ENCODE data around the gene PTPRE. TPM values are rescaled to one million over a fixed set of nuclear protein-coding genes. Genes with fewer than 3 reads are reported as not detected.

Gene PTPRE
- total RNA-seq, 1 donor from 2014 or later = 13.8 TPM

DNA sequence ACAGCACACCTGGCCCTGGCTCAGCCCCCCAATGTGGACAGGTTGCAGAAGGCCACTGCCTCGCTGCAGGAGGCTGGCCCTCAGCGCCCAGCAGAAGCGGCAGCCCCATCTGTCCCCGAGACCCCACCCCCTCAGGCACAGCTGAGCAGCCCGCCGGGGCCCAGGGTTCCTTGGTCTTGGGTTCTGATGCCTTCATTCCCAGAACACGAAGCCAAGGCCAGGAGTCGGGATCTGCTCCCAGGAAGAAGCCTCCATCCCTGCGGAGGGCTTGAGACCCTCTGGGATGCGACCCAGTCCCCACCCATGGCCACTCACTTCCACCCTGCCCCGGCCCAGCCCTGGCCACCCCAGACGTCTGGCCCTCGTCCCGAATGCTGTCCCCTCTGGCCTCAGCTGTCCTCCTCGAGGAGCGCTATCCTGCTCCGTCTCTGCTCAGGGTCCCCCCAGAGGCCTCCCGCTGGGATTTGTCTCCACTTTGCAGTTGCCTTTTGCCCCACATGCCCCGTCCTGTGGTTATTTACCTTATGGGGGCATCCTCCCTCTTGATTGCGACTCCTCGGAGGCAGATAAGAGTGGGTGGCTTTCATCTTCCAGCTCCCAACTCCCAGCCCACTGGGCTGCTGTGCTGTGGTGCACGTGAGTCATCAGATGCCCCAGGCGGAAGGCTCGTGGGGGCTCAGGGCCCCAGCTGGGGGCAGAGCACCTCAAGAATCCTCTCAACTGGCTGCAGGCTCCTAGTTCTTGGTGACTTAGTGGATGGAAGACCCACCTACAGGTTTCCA lies 121.8 kb downstream of the PTPRE start:
- TF ChIP-seq, protein P1, sequence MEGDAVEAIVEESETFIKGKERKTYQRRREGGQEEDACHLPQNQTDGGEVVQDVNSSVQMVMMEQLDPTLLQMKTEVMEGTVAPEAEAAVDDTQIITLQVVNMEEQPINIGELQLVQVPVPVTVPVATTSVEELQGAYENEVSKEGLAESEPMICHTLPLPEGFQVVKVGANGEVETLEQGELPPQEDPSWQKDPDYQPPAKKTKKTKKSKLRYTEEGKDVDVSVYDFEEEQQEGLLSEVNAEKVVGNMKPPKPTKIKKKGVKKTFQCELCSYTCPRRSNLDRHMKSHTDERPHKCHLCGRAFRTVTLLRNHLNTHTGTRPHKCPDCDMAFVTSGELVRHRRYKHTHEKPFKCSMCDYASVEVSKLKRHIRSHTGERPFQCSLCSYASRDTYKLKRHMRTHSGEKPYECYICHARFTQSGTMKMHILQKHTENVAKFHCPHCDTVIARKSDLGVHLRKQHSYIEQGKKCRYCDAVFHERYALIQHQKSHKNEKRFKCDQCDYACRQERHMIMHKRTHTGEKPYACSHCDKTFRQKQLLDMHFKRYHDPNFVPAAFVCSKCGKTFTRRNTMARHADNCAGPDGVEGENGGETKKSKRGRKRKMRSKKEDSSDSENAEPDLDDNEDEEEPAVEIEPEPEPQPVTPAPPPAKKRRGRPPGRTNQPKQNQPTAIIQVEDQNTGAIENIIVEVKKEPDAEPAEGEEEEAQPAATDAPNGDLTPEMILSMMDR (IDR thresholded peaks at IDR 0.05; ENCODE audit: borderline replicate concordance) = no peak
- no peaks in the 10 kb centered on the region for H3K9me3 ChIP-seq (replicated peaks)
- H3K36me3 ChIP-seq = no peaks in the 10 kb centered on the region
- intact Hi-C loops (cut with micrococcal nuclease) = no loop called here
- no peak for DNase-seq
- H3K27ac ChIP-seq (replicated peaks) = no peak overlapping the region
- peaks cover 44% of the 10 kb centered on the region for H3K4me1 ChIP-seq
- no peaks in the 10 kb centered on the region for H3K27me3 ChIP-seq (ENCODE audit: low read depth)
- no peak overlapping the region for H3K4me3 ChIP-seq

- TF ChIP-seq, protein P1 (IDR thresholded peaks at IDR 0.05; ENCODE audit: borderline replicate concordance) = no peak
- Histone ChIP-seq H3K9me3 (replicated peaks) (no peaks in the 10 kb centered on the region), H3K4me3 (no peak overlapping the region), H3K27me3 (ENCODE audit: low read depth) (no peaks in the 10 kb centered on the region), H3K27ac (replicated peaks) (no peak overlapping the region), H3K4me1 (peaks cover 44% of the 10 kb centered on the region), H3K36me3 (no peaks in the 10 kb centered on the region)
- DNase-seq = no peak
- intact Hi-C loops (cut with micrococcal nuclease) = no loop called here
Measured at GRCh38 chr10:128029290-128029651, 122.4 kb downstream of the PTPRE start.

- H3K4me3 ChIP-seq = no peak overlapping the region
- H3K9me3 ChIP-seq (replicated peaks) = no peaks in the 10 kb centered on the region
- DNase-seq = no peak
- H3K27me3 ChIP-seq (ENCODE audit: low read depth) = no peaks in the 10 kb centered on the region
- H3K36me3 ChIP-seq = no peaks in the 10 kb centered on the region
- peaks cover 44% of the 10 kb centered on the region for H3K4me1 ChIP-seq
- H3K27ac ChIP-seq (replicated peaks) = no peak overlapping the region
- intact Hi-C loops (cut with micrococcal nuclease) = no loop called here
- TF ChIP-seq, protein P1 (IDR thresholded peaks at IDR 0.05; ENCODE audit: borderline replicate concordance) = no peak
Measured at GRCh38 chr10:128029731-128030369, 122.9 kb downstream of the PTPRE start.

DNA sequence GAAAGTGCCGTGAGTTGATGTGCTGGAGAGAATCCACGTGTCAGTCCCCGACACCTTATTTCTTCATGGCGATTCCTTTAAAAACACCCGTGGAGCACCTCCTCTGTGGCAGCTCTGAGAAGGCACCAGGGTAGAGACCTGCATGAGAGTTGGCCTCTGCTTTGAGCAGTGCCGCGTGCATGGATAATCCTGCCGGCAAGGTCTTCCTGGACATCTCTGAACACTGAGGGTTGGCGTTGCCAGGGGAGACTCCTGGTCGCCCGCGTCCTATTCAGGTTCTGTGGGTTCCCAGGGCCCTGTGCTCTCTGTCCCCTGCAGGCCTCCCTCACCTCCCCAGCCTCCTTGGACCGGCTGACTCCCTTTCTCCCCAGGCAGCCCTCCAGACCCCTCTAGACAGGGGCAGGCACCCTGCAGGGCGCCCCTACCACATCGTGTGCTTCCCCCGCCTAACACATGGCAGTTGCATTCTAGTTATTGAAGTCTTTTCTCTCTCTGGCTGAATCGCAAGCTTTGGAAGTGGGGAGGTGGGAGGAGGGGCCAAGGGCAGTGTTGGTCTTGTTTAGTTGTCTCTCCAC lies 123.7 kb downstream of the PTPRE start:
- no peak overlapping the region for H3K4me3 ChIP-seq
- no peak overlapping the region for H3K27ac ChIP-seq (replicated peaks)
- H3K27me3 ChIP-seq (ENCODE audit: low read depth) = no peaks in the 10 kb centered on the region
- H3K9me3 ChIP-seq (replicated peaks) = no peaks in the 10 kb centered on the region
- intact Hi-C loops (cut with micrococcal nuclease) = no loop called here
- DNase-seq = no peak
- H3K36me3 ChIP-seq = no peaks in the 10 kb centered on the region
- peaks cover 44% of the 10 kb centered on the region for H3K4me1 ChIP-seq
- TF ChIP-seq, protein P1 (IDR thresholded peaks at IDR 0.05; ENCODE audit: borderline replicate concordance) = no peak

- H3K4me1 ChIP-seq = peaks cover 40% of the 10 kb centered on the region
- TF ChIP-seq, protein P1 (IDR thresholded peaks at IDR 0.05; ENCODE audit: borderline replicate concordance) = no peak
- H3K4me3 ChIP-seq = no peak overlapping the region
- DNase-seq = no peak
- no peaks in the 10 kb centered on the region for H3K36me3 ChIP-seq
- no peaks in the 10 kb centered on the region for H3K9me3 ChIP-seq (replicated peaks)
- no peaks in the 10 kb centered on the region for H3K27me3 ChIP-seq (ENCODE audit: low read depth)
- intact Hi-C loops (cut with micrococcal nuclease) = no loop called here
- H3K27ac ChIP-seq (replicated peaks) = no peak overlapping the region
Measured at GRCh38 chr10:128031216-128031615, 124.3 kb downstream of the PTPRE start.
